Thymus (tissue), 11 donors: Measurements from ENCODE around the gene ATP6V0C. TPM values are rescaled to one million over a fixed set of nuclear protein-coding genes. Genes with fewer than 3 reads are reported as not detected.

ENCODE experiments used
- DNase-seq, 9 donors: peaks; one replicate each; pipeline ENCODE4 v3.0.0-alpha.2; 2013; ENCODE audit warnings: low spot score in 9 of 9, low read depth in 6 of 9, missing footprints in 1 of 9
- H3K27ac ChIP-seq, 2 donors: one replicate each; pipeline ENCODE4 v1.5.1; 2013; ENCODE audit warnings: control low read depth in 1 of 2, low read depth in 1 of 2, low read length in 1 of 2, mild to moderate bottlenecking in 1 of 2, moderate library complexity in 1 of 2
- H3K27me3 ChIP-seq, 2 donors: one replicate each; pipeline ENCODE4 v1.5.1; 2013; ENCODE audit warnings: low read length in 1 of 2; ENCODE audit not compliant: control insufficient read depth in 2 of 2, insufficient read depth in 1 of 2
- H3K36me3 ChIP-seq, 2 donors: one replicate each; pipeline ENCODE4 v1.5.1; 2013; ENCODE audit warnings: low read length in 1 of 2, mild to moderate bottlenecking in 1 of 2, moderate library complexity in 1 of 2; ENCODE audit not compliant: control insufficient read depth in 2 of 2, insufficient read depth in 2 of 2
- H3K4me1 ChIP-seq, 2 donors: one replicate each; pipeline ENCODE4 v1.5.1; 2013; ENCODE audit warnings: low read length in 2 of 2; ENCODE audit not compliant: control insufficient read depth in 2 of 2, insufficient read depth in 2 of 2
- H3K4me3 ChIP-seq, 2 donors: one replicate each; pipeline ENCODE4 v1.5.1; 2013; ENCODE audit warnings: low read length in 2 of 2, control low read depth in 1 of 2, mild to moderate bottlenecking in 1 of 2
- H3K9me3 ChIP-seq, 2 donors: one replicate each; pipeline ENCODE4 v1.5.1; 2013; ENCODE audit warnings: low read length in 1 of 2, mild to moderate bottlenecking in 1 of 2; ENCODE audit not compliant: control insufficient read depth in 2 of 2, insufficient read depth in 1 of 2
- WGBS: extraction: QIAGEN DNeasy Blood & Tissue Kit; methylation state at CpG from one replicate; pipeline ENCODE4 v1.1.7; 2013; 5-methylcytosine and 5-hydroxymethylcytosine counted together
- polyA plus RNA-seq: library from polyadenylated mRNA; stranded (reverse); fragments of 200-250 nt; gene quantifications from one replicate; pipeline ENCODE4 v1.2.3, GENCODE V29; 2013
- total RNA-seq: library from RNA; stranded (reverse); fragments of 120-200 nt; gene quantifications from one replicate; pipeline ENCODE4 v1.2.4, GENCODE V29; 2013
- donor health status: healthy.

The ATP6V0C gene
- total and polyA plus RNA-seq, 2 donors = 11.0 to 103 TPM

GRCh38 chr16:2486645-2487516, 26.9 kb upstream of the ATP6V0C start:
- 37% methylated on average over 29 of the region's 29 CpGs for WGBS
- peaks cover 0 to 5% of the 10 kb centered on the region in 2 donors for H3K27me3 ChIP-seq
- peak in 6 of 9 donors; percentile 44 to 84 (median 65) for DNase-seq
- H3K36me3 ChIP-seq = no peaks in the 10 kb centered on the region
- peaks cover 6 to 28% of the 10 kb centered on the region in 2 donors for H3K4me1 ChIP-seq
- H3K4me3 ChIP-seq = no peak overlapping the region
- no peak overlapping the region for H3K27ac ChIP-seq
- H3K9me3 ChIP-seq = no peaks in the 10 kb centered on the region

- Histone ChIP-seq H3K4me1 (peaks cover 6 to 26% of the 10 kb centered on the region in 2 donors), H3K27ac (no peak overlapping the region)
- WGBS = 53% methylated on average over 8 of the region's 8 CpGs
Measured at GRCh38 chr16:2487517-2487842, 26.3 kb upstream of the ATP6V0C start.

GRCh38 chr16:2487903-2488531, 25.7 kb upstream of the ATP6V0C start:
- H3K9me3 ChIP-seq = no peaks in the 10 kb centered on the region
- peaks cover 6 to 23% of the 10 kb centered on the region in 2 donors for H3K4me1 ChIP-seq
- peaks cover 0 to 5% of the 10 kb centered on the region in 2 donors for H3K27me3 ChIP-seq
- 29% methylated on average over 15 of the region's 15 CpGs for WGBS
- no peak overlapping the region for H3K27ac ChIP-seq
- H3K4me3 ChIP-seq = no peak overlapping the region
- DNase-seq = peak in 1 of 9 donors; percentile 22
- no peaks in the 10 kb centered on the region for H3K36me3 ChIP-seq

More at GRCh38 chr16:2487517-2487842, 26.3 kb upstream of the ATP6V0C start:
- Histone ChIP-seq H3K9me3 (no peaks in the 10 kb centered on the region), H3K36me3 (no peaks in the 10 kb centered on the region), H3K4me3 (no peak overlapping the region), H3K27me3 (peaks cover 0 to 5% of the 10 kb centered on the region in 2 donors)
- no peak for DNase-seq

GRCh38 chr16:2489581-2489980, 24.2 kb upstream of the ATP6V0C start:
- Histone ChIP-seq H3K4me1 (peaks cover 6 to 18% of the 10 kb centered on the region in 2 donors), H3K9me3 (no peaks in the 10 kb centered on the region), H3K4me3 (no peak overlapping the region), H3K27me3 (peaks cover 0 to 5% of the 10 kb centered on the region in 2 donors), H3K36me3 (no peaks in the 10 kb centered on the region), H3K27ac (no peak overlapping the region)
- WGBS = 97% methylated on average over 16 of the region's 16 CpGs
- DNase-seq = no peak

GRCh38 chr16:2490190-2491105, 23.3 kb upstream of the ATP6V0C start:
- no peaks in the 10 kb centered on the region for H3K9me3 ChIP-seq
- no peak for DNase-seq
- H3K4me1 ChIP-seq = peaks cover 6 to 18% of the 10 kb centered on the region in 2 donors
- 95% methylated on average over 23 of the region's 23 CpGs for WGBS
- peaks cover 0 to 5% of the 10 kb centered on the region in 2 donors for H3K27me3 ChIP-seq
- no peak overlapping the region for H3K27ac ChIP-seq
- H3K4me3 ChIP-seq = no peak overlapping the region
- no peaks in the 10 kb centered on the region for H3K36me3 ChIP-seq

DNA sequence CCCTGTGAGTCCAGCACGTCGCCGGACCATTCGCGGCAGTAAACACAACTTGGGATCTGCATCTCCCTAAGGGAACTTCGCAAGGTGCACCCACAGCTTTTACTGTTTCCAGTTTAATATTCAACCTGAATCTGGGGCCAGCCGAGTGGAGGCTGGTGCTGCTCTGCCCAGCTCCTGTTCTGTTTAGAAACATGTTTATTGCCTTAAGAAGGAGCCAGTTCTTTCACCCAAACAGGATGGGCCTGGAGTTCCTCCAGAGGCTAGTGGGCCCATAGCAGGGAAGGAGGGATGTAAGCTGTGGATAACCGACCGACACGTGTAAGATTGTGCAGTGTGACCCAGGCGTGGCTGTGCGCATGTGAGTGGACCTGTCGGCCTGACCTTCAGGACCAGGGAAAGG, 21.5 kb upstream of the ATP6V0C start:
- no peaks in the 10 kb centered on the region for H3K9me3 ChIP-seq
- DNase-seq = no peak
- H3K4me3 ChIP-seq = no peak overlapping the region
- no peak overlapping the region for H3K27ac ChIP-seq
- peaks cover 3 to 6% of the 10 kb centered on the region in 2 donors for H3K36me3 ChIP-seq
- 98% methylated on average over 13 of the region's 13 CpGs for WGBS
- peaks cover 6 to 10% of the 10 kb centered on the region in 2 donors for H3K4me1 ChIP-seq
- peaks cover 0 to 5% of the 10 kb centered on the region in 2 donors for H3K27me3 ChIP-seq

- WGBS = 97% methylated on average over 6 of the region's 6 CpGs
- H3K36me3 ChIP-seq = peaks cover 3 to 10% of the 10 kb centered on the region in 2 donors
- no peak overlapping the region for H3K4me3 ChIP-seq
- no peaks in the 10 kb centered on the region for H3K27me3 ChIP-seq
- no peaks in the 10 kb centered on the region for H3K9me3 ChIP-seq
- no peaks in the 10 kb centered on the region for H3K4me1 ChIP-seq
- no peak for DNase-seq
- H3K27ac ChIP-seq = no peak overlapping the region
Measured at GRCh38 chr16:2493605-2494004, 20.1 kb upstream of the ATP6V0C start.

GRCh38 chr16:2494616-2495015, 19.1 kb upstream of the ATP6V0C start:
- WGBS = 98% methylated on average over 5 of the region's 5 CpGs
- DNase-seq = no peak
- H3K4me3 ChIP-seq = no peak overlapping the region
- peaks cover 3 to 13% of the 10 kb centered on the region in 2 donors for H3K36me3 ChIP-seq
- no peak overlapping the region for H3K27ac ChIP-seq
- H3K4me1 ChIP-seq = no peaks in the 10 kb centered on the region
- no peaks in the 10 kb centered on the region for H3K9me3 ChIP-seq
- H3K27me3 ChIP-seq = no peaks in the 10 kb centered on the region
